SK-N-SH (cell line): ENCODE data around the gene CEP112.

ENCODE experiments used
- CTCF ChIP-seq: fragments of 200-600 bp; sonication (generic); IDR thresholded peaks from 2 replicates; pipeline ENCODE4 v1.6.1; 2017; ENCODE audit warnings: antibody characterized with exemption, mild to moderate bottlenecking, moderate library complexity
- EP300 ChIP-seq, 2 experiments: IDR thresholded peaks; 2 replicates each; pipeline versions ENCODE4 v1.4.0 to v1.6.1; 2012; ENCODE audit warnings: borderline replicate concordance in 1 of 2, low read depth in 1 of 2, low read length in 1 of 2
- FOXJ3 ChIP-seq: sonication (generic); formaldehyde crosslinking; IDR thresholded peaks from 2 replicates; pipeline ENCODE4 v1.5.1; 2020; ENCODE audit warnings: mild to moderate bottlenecking, missing genetic modification reagents
- FOXM1 ChIP-seq: IDR thresholded peaks from 2 replicates; pipeline ENCODE4 v1.4.0; 2012; ENCODE audit warnings: low read depth, mild to moderate bottlenecking
- GATA2 ChIP-seq: sonication (generic); formaldehyde crosslinking; IDR thresholded peaks from 2 replicates; pipeline ENCODE4 v1.5.0; 2020; ENCODE audit warnings: mild to moderate bottlenecking, missing genetic modification reagents
- IRF3 ChIP-seq: fragments of 150-350 bp; IDR thresholded peaks from 2 replicates; pipeline ENCODE4 v1.6.1; 2016; ENCODE audit warnings: mild to moderate bottlenecking, low read depth, low read length
- MXI1 ChIP-seq: IDR thresholded peaks from 2 replicates; pipeline ENCODE4 v1.6.1; 2012; ENCODE audit warnings: mild to moderate bottlenecking, low read depth, low read length, improper control_type of control experiment
- POLR2AphosphoS5 ChIP-seq: IDR thresholded peaks from 2 replicates; pipeline ENCODE4 v1.6.1; 2012; ENCODE audit warnings: low read depth, low read length
- RAD21 ChIP-seq: IDR thresholded peaks from 2 replicates; pipeline ENCODE4 v1.6.1; 2012; ENCODE audit warnings: mild to moderate bottlenecking, low read length
- RCOR1 ChIP-seq: fragments of 150-350 bp; IDR thresholded peaks from 2 replicates; pipeline ENCODE4 v1.6.1; 2017; ENCODE audit warnings: antibody characterized with exemption, low read length
- RFX5 ChIP-seq: IDR thresholded peaks from 2 replicates; pipeline ENCODE4 v1.6.1; 2012; ENCODE audit warnings: mild to moderate bottlenecking, improper control_type of control experiment, low read length
- SIN3A ChIP-seq: IDR thresholded peaks from 2 replicates; pipeline ENCODE4 v1.6.1; 2012; ENCODE audit warnings: low read depth, mild to moderate bottlenecking, low read length, moderate library complexity, borderline replicate concordance
- TAF1 ChIP-seq: IDR thresholded peaks from 2 replicates; pipeline ENCODE4 v1.6.1; 2012; ENCODE audit warnings: low read depth, mild to moderate bottlenecking, low read length, moderate library complexity, borderline replicate concordance

- TF ChIP-seq FOXM1 (no peak), RAD21 (no peak), CTCF (no peak), IRF3 (no peak), MXI1 (no peak), EP300 (IDR thresholded peaks at IDR 0.05; ENCODE audit: borderline replicate concordance in 1 of 2, low read depth in 1 of 2, low read length in 1 of 2) (no peak), TAF1 (no peak), FOXJ3 (CRISPR knock-in tag) (no peak), RCOR1 (no peak), POLR2AphosphoS5 (no peak), GATA2 (CRISPR knock-in tag) (no peak), RFX5 (no peak), SIN3A (no peak)
Measured at GRCh38 chr17:65674246-65675045, 517.5 kb downstream of the CEP112 start.
